ENCODE measurements around the gene BBIP1.
"Not testable (repeated sequence)": the region's sequence is repeated elsewhere in the genome, so short reads cannot be mapped to it uniquely, and the experiment has no call there.

BBIP1 gene

GRCh38 chr10:110867807-110868465 lies 51.0 kb downstream of the BBIP1 start:
- TF ChIP-seq FOXM1 (IDR thresholded peaks at IDR 0.05; ENCODE audit: borderline replicate concordance): no peak
- TF ChIP-seq L3MBTL2 (conservative IDR thresholded peaks at IDR 0.05): no peak
- TF ChIP-seq SUZ12 (IDR thresholded peaks at IDR 0.05): no peak
- CTCF ChIA-PET: interaction anchor here (2.0 kb wide), 1 partner anchor 9 kb away, joined by 7 read pairs; no protein-coding TSS in a partner anchor
- POLR2A ChIA-PET: interaction anchor here (0.6 to 1.6 kb wide), 3 partner anchors 9 to 51 kb away, joined by 3 to 7 read pairs (median 3); partner anchors contain the start of genes BBIP1 and SHOC2
- no peak for DNase-seq (ENCODE audit: extremely low spot score)

- ChIA-PET CTCF (interaction anchor here (0.6 to 2.0 kb wide), 3 partner anchors 9 to 54 kb away, joined by 4 to 7 read pairs (median 5); no protein-coding TSS in a partner anchor), POLR2A (interaction anchor here (1.0 to 1.6 kb wide), 2 partner anchors 8 to 15 kb away, joined by 3 to 7 read pairs; no protein-coding TSS in a partner anchor)
- DNase-seq (ENCODE audit: extremely low spot score): not testable (repeated sequence)
Observed at GRCh38 chr10:110867011-110867806, 51.8 kb downstream of the BBIP1 start.

DNA sequence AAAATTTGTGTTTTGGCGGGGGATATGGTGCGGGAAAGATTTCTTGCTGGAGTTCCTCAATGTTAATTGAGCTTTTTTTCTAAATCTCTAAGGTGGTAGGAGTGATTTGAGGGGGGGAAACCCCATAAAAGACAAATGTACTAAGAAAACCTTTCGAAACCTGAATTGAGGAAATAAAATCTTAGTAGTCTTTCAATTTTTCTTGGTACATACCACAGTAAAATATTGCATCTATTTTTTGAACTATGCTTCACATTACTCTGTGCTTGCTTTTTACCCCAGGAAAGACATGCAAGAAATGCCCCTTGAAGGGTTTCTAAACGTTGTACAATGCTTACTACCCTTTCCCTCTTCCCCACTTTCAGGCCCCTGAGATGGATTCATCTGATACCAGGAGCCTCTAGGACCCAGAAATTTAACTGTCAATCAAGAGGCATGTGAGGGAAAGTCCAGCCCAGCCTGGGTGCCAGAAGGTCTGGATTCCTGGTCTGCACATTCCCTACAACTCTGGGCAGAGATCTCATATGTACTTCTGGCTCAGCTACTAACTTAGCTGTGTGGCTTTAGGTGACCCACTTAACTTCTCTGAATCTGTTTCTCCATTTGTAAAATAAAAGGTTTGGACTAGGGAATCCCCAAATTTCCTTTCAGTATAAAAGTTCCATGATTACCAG lies 53.0 kb downstream of the BBIP1 start:
- ChIA-PET CTCF (interaction anchor here (1.2 kb wide), 1 partner anchor 23 kb away, joined by 8 read pairs; no protein-coding TSS in a partner anchor), POLR2A (no interaction called here)
- TF ChIP-seq LEF1 (IDR thresholded peaks at IDR 0.05; ENCODE audit: borderline replicate concordance): no peak
- TF ChIP-seq TARDBP (IDR thresholded peaks at IDR 0.05): no peak
- TF ChIP-seq CTBP1 (IDR thresholded peaks at IDR 0.05; ENCODE audit: borderline replicate concordance): no peak
- TF ChIP-seq NFRKB (IDR thresholded peaks at IDR 0.05): no peak
- TF ChIP-seq, protein P1, sequence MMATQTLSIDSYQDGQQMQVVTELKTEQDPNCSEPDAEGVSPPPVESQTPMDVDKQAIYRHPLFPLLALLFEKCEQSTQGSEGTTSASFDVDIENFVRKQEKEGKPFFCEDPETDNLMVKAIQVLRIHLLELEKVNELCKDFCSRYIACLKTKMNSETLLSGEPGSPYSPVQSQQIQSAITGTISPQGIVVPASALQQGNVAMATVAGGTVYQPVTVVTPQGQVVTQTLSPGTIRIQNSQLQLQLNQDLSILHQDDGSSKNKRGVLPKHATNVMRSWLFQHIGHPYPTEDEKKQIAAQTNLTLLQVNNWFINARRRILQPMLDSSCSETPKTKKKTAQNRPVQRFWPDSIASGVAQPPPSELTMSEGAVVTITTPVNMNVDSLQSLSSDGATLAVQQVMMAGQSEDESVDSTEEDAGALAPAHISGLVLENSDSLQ (IDR thresholded peaks at IDR 0.05): peak; percentile 82
- TF ChIP-seq ARNT (IDR thresholded peaks at IDR 0.05): no peak
- TF ChIP-seq SUZ12 (IDR thresholded peaks at IDR 0.05): no peak
- DNase-seq (ENCODE audit: extremely low spot score): no peak

- TF ChIP-seq FOXM1 (IDR thresholded peaks at IDR 0.05; ENCODE audit: borderline replicate concordance) (no peak), ARNT (IDR thresholded peaks at IDR 0.05) (no peak), SP1 (IDR thresholded peaks at IDR 0.05) (no peak), L3MBTL2 (conservative IDR thresholded peaks at IDR 0.05) (no peak), TARDBP (IDR thresholded peaks at IDR 0.05) (no peak), ELF4 (IDR thresholded peaks at IDR 0.05) (no peak), SUZ12 (IDR thresholded peaks at IDR 0.05) (no peak), CTBP1 (IDR thresholded peaks at IDR 0.05; ENCODE audit: borderline replicate concordance) (no peak), ZNF384 (IDR thresholded peaks at IDR 0.05) (no peak), FOXK2 (IDR thresholded peaks at IDR 0.05) (no peak), BHLHE40 (IDR thresholded peaks at IDR 0.05; ENCODE audit: borderline replicate concordance) (no peak), HDGF (IDR thresholded peaks at IDR 0.05; ENCODE audit: borderline replicate concordance) (no peak), NFRKB (IDR thresholded peaks at IDR 0.05) (no peak), FOXA1 (IDR thresholded peaks at IDR 0.05) (no peak), LEF1 (IDR thresholded peaks at IDR 0.05; ENCODE audit: borderline replicate concordance) (no peak)
- TF ChIP-seq, protein P1 (IDR thresholded peaks at IDR 0.05): no peak
- CTCF ChIA-PET: interaction anchor here (1.2 kb wide), 1 partner anchor 22 kb away, joined by 8 read pairs; no protein-coding TSS in a partner anchor
- POLR2A ChIA-PET: no interaction called here
- no peak for DNase-seq (ENCODE audit: extremely low spot score)
Observed at GRCh38 chr10:110865186-110865808, 53.7 kb downstream of the BBIP1 start.

GRCh38 chr10:110864662-110865140 lies 54.3 kb downstream of the BBIP1 start:
- CTCF ChIA-PET: no interaction called here
- POLR2A ChIA-PET: no interaction called here
- TF ChIP-seq, protein P1 (IDR thresholded peaks at IDR 0.05): peak; percentile 80
- no peak for TF ChIP-seq ELF4 (IDR thresholded peaks at IDR 0.05)
- no peak for DNase-seq (ENCODE audit: extremely low spot score)

DNA sequence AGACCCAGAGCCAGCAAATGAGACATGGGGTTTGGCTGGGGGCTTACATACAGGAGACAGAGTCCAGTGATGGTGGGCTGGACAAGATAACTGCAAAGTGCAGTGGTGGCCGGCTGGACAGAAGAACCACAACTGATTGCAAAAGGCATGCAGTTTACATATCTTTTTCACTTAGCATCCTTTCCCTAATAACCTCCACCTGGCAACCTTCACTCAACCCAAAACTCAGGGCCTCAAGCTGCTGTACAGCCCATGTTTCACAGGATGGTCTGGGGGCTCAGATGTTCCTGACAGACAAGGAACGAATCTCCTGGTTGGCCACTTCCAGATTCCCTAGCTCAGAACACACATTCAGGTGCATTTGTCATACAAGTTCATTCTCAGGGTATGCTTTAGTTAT lies 55.0 kb downstream of the BBIP1 start:
- POLR2A ChIA-PET: no interaction called here
- no peak for DNase-seq (ENCODE audit: extremely low spot score)
- TF ChIP-seq CTBP1 (IDR thresholded peaks at IDR 0.05; ENCODE audit: borderline replicate concordance) (no peak), FOXA1 (IDR thresholded peaks at IDR 0.05) (no peak), FOXK2 (IDR thresholded peaks at IDR 0.05) (no peak), L3MBTL2 (conservative IDR thresholded peaks at IDR 0.05) (no peak), ELF4 (IDR thresholded peaks at IDR 0.05) (no peak), ARNT (IDR thresholded peaks at IDR 0.05) (no peak), SP1 (IDR thresholded peaks at IDR 0.05) (no peak), LEF1 (IDR thresholded peaks at IDR 0.05; ENCODE audit: borderline replicate concordance) (no peak), TARDBP (IDR thresholded peaks at IDR 0.05) (no peak), FOXM1 (IDR thresholded peaks at IDR 0.05; ENCODE audit: borderline replicate concordance) (no peak), HDGF (IDR thresholded peaks at IDR 0.05; ENCODE audit: borderline replicate concordance) (no peak), ZNF384 (IDR thresholded peaks at IDR 0.05) (no peak), SUZ12 (IDR thresholded peaks at IDR 0.05) (no peak)
- TF ChIP-seq, protein P1 (IDR thresholded peaks at IDR 0.05): no peak
- CTCF ChIA-PET: no interaction called here

Measured in HEK293T (cell line).